ENCODE data around the gene HIVEP3.

The HIVEP3 gene

DNA sequence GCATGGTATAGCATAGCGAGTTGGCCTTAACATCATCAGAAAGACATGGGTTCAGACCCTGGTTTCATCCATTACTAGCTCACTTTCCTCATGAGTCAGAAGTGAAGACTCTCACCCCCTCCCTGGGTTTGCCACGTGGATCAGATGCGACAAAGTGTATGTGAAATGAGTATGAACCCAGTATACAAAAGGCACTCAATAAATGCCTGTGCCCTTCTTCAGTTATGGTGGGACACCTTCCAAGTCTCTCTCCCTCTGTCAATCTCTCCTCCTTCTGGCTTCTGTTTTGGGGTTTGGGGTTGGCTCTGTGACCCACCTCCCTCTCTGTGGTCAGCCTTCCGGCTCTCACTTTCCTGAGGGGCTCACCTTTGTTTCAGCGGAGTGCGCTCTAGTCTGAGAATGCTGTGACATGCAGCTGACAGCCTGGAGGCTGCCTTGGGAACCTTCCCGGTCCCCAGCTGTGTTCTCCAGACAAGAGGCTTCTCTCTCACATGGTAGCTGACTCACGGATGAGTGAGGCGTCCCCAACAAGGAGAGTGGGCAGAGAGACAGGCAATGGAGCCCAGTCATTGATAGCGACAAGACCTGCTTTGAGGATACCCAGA lies 279.3 kb downstream of the HIVEP3 start:
- Histone ChIP-seq H3K9me3 (ENCODE audit: control extremely low read depth in 1 of 5, control insufficient read depth in 4 of 5, insufficient read depth in 2 of 5, low read depth in 1 of 5, low read length in 4 of 5) (no peaks in the 10 kb centered on the region), H3K4me1 (ENCODE audit: control extremely low read depth in 1 of 4, control insufficient read depth in 4 of 4, insufficient read depth in 4 of 4, low read length in 3 of 4) (peaks cover 0 to 5% (median 0%) of the 10 kb centered on the region in 4 experiments), H3K27ac (ENCODE audit: insufficient read depth in 1 of 2, low read depth in 1 of 2, low read length in 2 of 2, poor library complexity in 1 of 2, severe bottlenecking in 2 of 2) (no peak overlapping the region), H3K4me3 (ENCODE audit: control insufficient read depth in 1 of 7, extremely low read depth in 1 of 7, insufficient read depth in 4 of 7, low read depth in 2 of 7, low read length in 6 of 7) (no peak overlapping the region), H3K27me3 (replicated peaks in 2 of 5; ENCODE audit: control insufficient read depth in 4 of 5, insufficient read depth in 5 of 5, low read length in 4 of 5) (no peaks in the 10 kb centered on the region), H3K36me3 (ENCODE audit: control insufficient read depth in 4 of 4, insufficient read depth in 4 of 4, low read length in 3 of 4) (no peaks in the 10 kb centered on the region)
- CTCF ChIA-PET: no interaction called here
- POLR2A ChIA-PET: no interaction called here
- WGBS (ENCODE audit: insufficient coverage): 97% methylated on average over 5 of the region's 10 CpGs
- no peak for DNase-seq

DNA sequence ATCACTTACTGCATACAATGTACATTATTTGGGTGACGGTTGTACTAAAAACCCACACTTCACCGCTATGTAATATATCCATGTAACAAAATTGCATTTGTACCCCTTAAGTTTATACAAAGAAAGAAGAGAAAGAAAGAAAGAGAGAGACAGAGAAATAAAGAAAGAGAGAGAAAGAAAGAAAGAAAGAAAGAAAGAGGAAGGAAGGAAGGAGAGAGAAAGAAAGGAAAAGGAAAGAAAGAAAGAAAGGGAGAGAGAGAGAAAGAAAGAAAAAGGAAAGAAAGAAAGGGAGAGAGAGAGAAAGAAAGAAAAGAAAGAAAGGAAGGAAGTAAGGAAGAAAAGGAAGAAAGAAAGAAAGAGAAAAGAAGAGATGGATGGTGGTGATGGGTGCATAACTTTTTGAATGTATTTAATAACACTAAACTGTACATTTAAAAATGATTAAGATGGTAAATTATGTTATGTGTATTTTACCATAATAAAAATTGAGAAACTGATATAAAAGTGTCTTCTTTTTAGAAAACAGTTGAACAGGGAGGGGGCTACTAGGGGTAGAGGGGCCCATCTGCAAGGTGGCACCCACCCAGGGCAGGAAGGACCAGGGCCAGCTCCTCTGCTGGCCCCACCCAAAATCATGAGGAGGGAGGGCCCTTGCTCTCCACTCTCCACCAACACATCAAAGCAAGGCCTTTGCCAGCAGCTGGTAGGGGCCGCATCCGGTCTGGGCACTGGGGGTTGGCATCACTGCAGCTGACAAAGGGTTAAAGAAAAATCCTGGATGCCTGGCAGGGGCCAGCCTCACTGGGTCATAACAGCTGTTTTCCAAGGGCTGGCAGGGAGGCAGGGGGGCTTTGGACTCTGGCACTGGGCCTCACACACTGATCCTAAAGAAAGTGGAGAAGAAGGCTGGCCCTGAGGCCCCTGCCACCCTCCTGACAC lies 280.4 kb downstream of the HIVEP3 start:
- H3K4me3 ChIP-seq (ENCODE audit: control insufficient read depth in 1 of 7, extremely low read depth in 1 of 7, insufficient read depth in 4 of 7, low read depth in 2 of 7, low read length in 6 of 7): no peak overlapping the region
- ChIA-PET CTCF (no interaction called here), POLR2A (no interaction called here)
- no peak for DNase-seq
- peaks cover 0 to 5% (median 0%) of the 10 kb centered on the region in 4 experiments for H3K4me1 ChIP-seq (ENCODE audit: control extremely low read depth in 1 of 4, control insufficient read depth in 4 of 4, insufficient read depth in 4 of 4, low read length in 3 of 4)
- WGBS (ENCODE audit: insufficient coverage): 100% methylated on average over 2 of the region's 4 CpGs
- no peaks in the 10 kb centered on the region for H3K27me3 ChIP-seq (replicated peaks in 2 of 5; ENCODE audit: control insufficient read depth in 4 of 5, insufficient read depth in 5 of 5, low read length in 4 of 5)
- H3K27ac ChIP-seq (ENCODE audit: insufficient read depth in 1 of 2, low read depth in 1 of 2, low read length in 2 of 2, poor library complexity in 1 of 2, severe bottlenecking in 2 of 2): no peak overlapping the region
- H3K36me3 ChIP-seq (ENCODE audit: control insufficient read depth in 4 of 4, insufficient read depth in 4 of 4, low read length in 3 of 4): no peaks in the 10 kb centered on the region
- no peaks in the 10 kb centered on the region for H3K9me3 ChIP-seq (ENCODE audit: control extremely low read depth in 1 of 5, control insufficient read depth in 4 of 5, insufficient read depth in 2 of 5, low read depth in 1 of 5, low read length in 4 of 5)

DNA sequence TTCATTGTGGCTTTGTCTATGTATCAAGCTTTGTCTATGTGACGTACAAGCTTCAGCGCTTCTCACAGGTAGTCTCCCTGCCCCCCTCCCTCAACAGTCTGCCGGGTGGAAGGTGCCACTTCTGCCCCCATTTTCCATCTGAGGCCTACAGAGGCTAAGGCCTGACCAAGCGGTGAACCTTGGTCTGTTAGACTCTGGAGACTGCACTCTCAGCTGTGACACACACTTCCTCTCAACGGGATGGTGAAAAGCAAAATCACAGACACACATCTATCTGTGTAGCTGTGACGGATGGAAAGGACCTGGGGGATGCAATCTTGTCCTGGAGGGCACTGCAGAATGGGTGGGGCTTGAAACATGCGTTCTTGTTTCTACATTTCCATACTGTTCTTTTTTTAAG lies 281.4 kb downstream of the HIVEP3 start:
- no peak for DNase-seq
- ChIA-PET POLR2A (no interaction called here), CTCF (no interaction called here)
- Histone ChIP-seq H3K27ac (ENCODE audit: insufficient read depth in 1 of 2, low read depth in 1 of 2, low read length in 2 of 2, poor library complexity in 1 of 2, severe bottlenecking in 2 of 2) (no peak overlapping the region), H3K4me1 (ENCODE audit: control extremely low read depth in 1 of 4, control insufficient read depth in 4 of 4, insufficient read depth in 4 of 4, low read length in 3 of 4) (peaks cover 0 to 5% (median 0%) of the 10 kb centered on the region in 4 experiments), H3K27me3 (replicated peaks in 2 of 5; ENCODE audit: control insufficient read depth in 4 of 5, insufficient read depth in 5 of 5, low read length in 4 of 5) (no peaks in the 10 kb centered on the region), H3K9me3 (ENCODE audit: control extremely low read depth in 1 of 5, control insufficient read depth in 4 of 5, insufficient read depth in 2 of 5, low read depth in 1 of 5, low read length in 4 of 5) (no peaks in the 10 kb centered on the region), H3K4me3 (ENCODE audit: control insufficient read depth in 1 of 7, extremely low read depth in 1 of 7, insufficient read depth in 4 of 7, low read depth in 2 of 7, low read length in 6 of 7) (no peak overlapping the region), H3K36me3 (ENCODE audit: control insufficient read depth in 4 of 4, insufficient read depth in 4 of 4, low read length in 3 of 4) (no peaks in the 10 kb centered on the region)
- WGBS (ENCODE audit: insufficient coverage): 91% methylated on average over 6 of the region's 7 CpGs

DNA sequence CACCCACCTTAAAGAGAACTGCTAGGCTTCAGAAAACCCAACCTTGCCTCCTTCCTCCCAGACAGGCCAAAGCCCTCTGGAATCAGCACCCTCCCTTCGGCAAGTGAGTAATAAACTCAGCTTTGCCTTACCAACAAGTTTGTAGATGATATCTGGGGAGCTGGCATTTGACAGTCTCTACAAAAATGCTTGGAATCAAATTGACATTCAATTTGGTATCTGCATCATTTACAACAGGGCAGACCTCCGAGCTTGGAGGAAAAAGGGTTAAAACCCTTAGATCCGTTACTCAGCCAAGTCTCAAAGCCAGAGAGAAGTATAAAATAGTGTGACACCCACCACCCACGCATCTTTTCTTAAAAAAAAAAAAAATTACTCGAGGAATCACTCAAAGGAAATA lies 285.0 kb downstream of the HIVEP3 start:
- CTCF ChIA-PET: no interaction called here
- Histone ChIP-seq H3K27me3 (replicated peaks in 2 of 5; ENCODE audit: control insufficient read depth in 4 of 5, insufficient read depth in 5 of 5, low read length in 4 of 5) (no peaks in the 10 kb centered on the region), H3K27ac (ENCODE audit: insufficient read depth in 1 of 2, low read depth in 1 of 2, low read length in 2 of 2, poor library complexity in 1 of 2, severe bottlenecking in 2 of 2) (no peak overlapping the region), H3K4me3 (ENCODE audit: control insufficient read depth in 1 of 7, extremely low read depth in 1 of 7, insufficient read depth in 4 of 7, low read depth in 2 of 7, low read length in 6 of 7) (no peak overlapping the region), H3K4me1 (ENCODE audit: control extremely low read depth in 1 of 4, control insufficient read depth in 4 of 4, insufficient read depth in 4 of 4, low read length in 3 of 4) (no peaks in the 10 kb centered on the region), H3K36me3 (ENCODE audit: control insufficient read depth in 4 of 4, insufficient read depth in 4 of 4, low read length in 3 of 4) (no peaks in the 10 kb centered on the region), H3K9me3 (ENCODE audit: control extremely low read depth in 1 of 5, control insufficient read depth in 4 of 5, insufficient read depth in 2 of 5, low read depth in 1 of 5, low read length in 4 of 5) (no peaks in the 10 kb centered on the region)
- POLR2A ChIA-PET: no interaction called here
- 86% methylated on average over 1 of the region's 5 CpGs for WGBS (ENCODE audit: insufficient coverage)
- DNase-seq: no peak

DNA sequence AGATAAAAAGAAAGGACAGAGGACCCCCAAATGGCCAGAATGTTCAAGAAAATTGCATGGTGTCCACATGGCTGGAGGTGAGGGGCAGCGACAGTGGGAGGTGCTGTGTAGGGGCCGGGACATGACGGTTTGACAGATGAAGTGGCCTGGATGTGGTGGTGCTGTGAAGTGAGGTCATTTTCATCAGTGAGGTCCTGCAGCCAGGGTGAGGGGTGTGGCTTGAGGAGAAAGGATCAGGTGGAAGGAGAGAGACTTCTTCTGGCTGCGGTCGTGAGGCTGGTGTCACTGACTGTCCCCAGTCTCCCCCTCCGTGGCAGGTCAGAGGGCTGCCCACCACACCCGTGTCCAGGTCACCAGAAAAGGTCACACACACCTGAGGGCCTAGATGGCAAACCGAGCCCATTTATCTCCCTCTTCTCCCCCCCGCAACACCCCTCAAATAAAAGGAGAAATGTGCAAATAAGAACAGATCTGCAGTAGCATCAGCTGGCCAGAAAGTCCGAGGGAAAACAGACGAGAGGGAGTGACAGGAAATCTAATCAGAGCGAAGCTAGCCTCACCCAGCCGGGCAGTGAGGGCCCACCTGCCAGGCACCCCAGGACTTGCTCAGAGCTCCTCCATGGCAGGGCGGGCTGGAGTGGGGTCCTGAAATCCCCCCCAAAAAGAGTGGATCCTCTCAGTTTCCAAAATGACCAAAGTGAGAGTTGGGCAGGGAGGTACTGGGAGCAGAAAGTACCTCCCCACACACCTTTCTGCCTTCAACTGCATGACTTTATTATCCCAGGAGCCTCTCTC lies 285.7 kb downstream of the HIVEP3 start:
- Histone ChIP-seq H3K27me3 (replicated peaks in 2 of 5; ENCODE audit: control insufficient read depth in 4 of 5, insufficient read depth in 5 of 5, low read length in 4 of 5) (no peaks in the 10 kb centered on the region), H3K36me3 (ENCODE audit: control insufficient read depth in 4 of 4, insufficient read depth in 4 of 4, low read length in 3 of 4) (no peaks in the 10 kb centered on the region), H3K27ac (ENCODE audit: insufficient read depth in 1 of 2, low read depth in 1 of 2, low read length in 2 of 2, poor library complexity in 1 of 2, severe bottlenecking in 2 of 2) (no peak overlapping the region), H3K4me1 (ENCODE audit: control extremely low read depth in 1 of 4, control insufficient read depth in 4 of 4, insufficient read depth in 4 of 4, low read length in 3 of 4) (no peaks in the 10 kb centered on the region), H3K4me3 (ENCODE audit: control insufficient read depth in 1 of 7, extremely low read depth in 1 of 7, insufficient read depth in 4 of 7, low read depth in 2 of 7, low read length in 6 of 7) (no peak overlapping the region), H3K9me3 (ENCODE audit: control extremely low read depth in 1 of 5, control insufficient read depth in 4 of 5, insufficient read depth in 2 of 5, low read depth in 1 of 5, low read length in 4 of 5) (no peaks in the 10 kb centered on the region)
- ChIA-PET POLR2A (no interaction called here), CTCF (no interaction called here)
- 96% methylated on average over 9 of the region's 14 CpGs for WGBS (ENCODE audit: insufficient coverage)
- no peak for DNase-seq

- no peak for DNase-seq
- POLR2A ChIA-PET: no interaction called here
- Histone ChIP-seq H3K36me3 (ENCODE audit: control insufficient read depth in 4 of 4, insufficient read depth in 4 of 4, low read length in 3 of 4) (no peaks in the 10 kb centered on the region), H3K27me3 (replicated peaks in 2 of 5; ENCODE audit: control insufficient read depth in 4 of 5, insufficient read depth in 5 of 5, low read length in 4 of 5) (no peaks in the 10 kb centered on the region), H3K4me1 (ENCODE audit: control extremely low read depth in 1 of 4, control insufficient read depth in 4 of 4, insufficient read depth in 4 of 4, low read length in 3 of 4) (no peaks in the 10 kb centered on the region), H3K9me3 (ENCODE audit: control extremely low read depth in 1 of 5, control insufficient read depth in 4 of 5, insufficient read depth in 2 of 5, low read depth in 1 of 5, low read length in 4 of 5) (no peaks in the 10 kb centered on the region), H3K4me3 (ENCODE audit: control insufficient read depth in 1 of 7, extremely low read depth in 1 of 7, insufficient read depth in 4 of 7, low read depth in 2 of 7, low read length in 6 of 7) (no peak overlapping the region), H3K27ac (ENCODE audit: insufficient read depth in 1 of 2, low read depth in 1 of 2, low read length in 2 of 2, poor library complexity in 1 of 2, severe bottlenecking in 2 of 2) (no peak overlapping the region)
- CTCF ChIA-PET: no interaction called here
- 83% methylated on average over 6 of the region's 6 CpGs for WGBS (ENCODE audit: insufficient coverage)
Observed at GRCh38 chr1:41631971-41632370, 286.8 kb downstream of the HIVEP3 start.

DNA sequence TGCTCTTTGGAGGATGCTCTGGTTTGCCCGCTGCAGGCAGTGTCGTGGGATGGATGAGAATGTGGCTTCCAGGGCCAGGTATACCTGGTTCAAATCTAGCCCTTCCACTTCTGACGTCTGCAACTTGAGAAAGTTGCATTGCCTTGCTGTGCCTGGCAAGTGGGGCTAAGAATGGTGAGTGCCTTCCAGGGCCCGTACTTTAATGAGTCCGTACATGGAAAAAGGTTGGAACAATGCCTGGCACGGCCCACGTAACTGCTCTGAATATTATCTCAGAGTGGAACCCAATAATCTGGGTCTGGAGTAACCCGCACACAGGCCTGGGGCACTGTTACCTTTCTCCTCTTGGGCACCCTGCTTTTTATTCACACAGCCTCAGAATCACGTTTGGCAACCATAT lies 287.6 kb downstream of the HIVEP3 start:
- 94% methylated on average over 9 of the region's 9 CpGs for WGBS (ENCODE audit: insufficient coverage)
- Histone ChIP-seq H3K9me3 (ENCODE audit: control extremely low read depth in 1 of 5, control insufficient read depth in 4 of 5, insufficient read depth in 2 of 5, low read depth in 1 of 5, low read length in 4 of 5) (no peaks in the 10 kb centered on the region), H3K27ac (ENCODE audit: insufficient read depth in 1 of 2, low read depth in 1 of 2, low read length in 2 of 2, poor library complexity in 1 of 2, severe bottlenecking in 2 of 2) (no peak overlapping the region), H3K27me3 (replicated peaks in 2 of 5; ENCODE audit: control insufficient read depth in 4 of 5, insufficient read depth in 5 of 5, low read length in 4 of 5) (no peaks in the 10 kb centered on the region), H3K4me1 (ENCODE audit: control extremely low read depth in 1 of 4, control insufficient read depth in 4 of 4, insufficient read depth in 4 of 4, low read length in 3 of 4) (no peaks in the 10 kb centered on the region), H3K4me3 (ENCODE audit: control insufficient read depth in 1 of 7, extremely low read depth in 1 of 7, insufficient read depth in 4 of 7, low read depth in 2 of 7, low read length in 6 of 7) (no peak overlapping the region), H3K36me3 (ENCODE audit: control insufficient read depth in 4 of 4, insufficient read depth in 4 of 4, low read length in 3 of 4) (no peaks in the 10 kb centered on the region)
- ChIA-PET CTCF (no interaction called here), POLR2A (no interaction called here)
- DNase-seq: no peak

Measured in common myeloid progenitor, CD34-positive (primary cell).